Measurements from ENCODE around the gene INPP1.

The INPP1 gene

GRCh38 chr2:190407662-190408537, 64.5 kb downstream of the INPP1 start, which contains the start of gene MFSD6:
Gene MFSD6 (plus strand): TSS chr2:190408355. CDS start chr2:190436030, 27,675 bp downstream.
- Histone ChIP-seq H3K4me3 (ENCODE audit: low read length) (peak within 1 kb of the TSS; percentile 91), H3K36me3 (replicated peaks; ENCODE audit: insufficient read depth, low read length) (no peaks in the 10 kb centered on the region), H3F3A (ENCODE audit: insufficient read depth, low read length) (no peaks in the 10 kb centered on the region), H3K9me3 (replicated peaks; ENCODE audit: insufficient read depth, low read length) (no peaks in the 10 kb centered on the region), H3K9ac (ENCODE audit: low read length) (peak within 1 kb of the TSS; percentile 79), H3K27me3 (replicated peaks; ENCODE audit: insufficient read depth, low read length) (no peaks in the 10 kb centered on the region), H2AFZ (ENCODE audit: low read length) (peak within 1 kb of the TSS; percentile 87), H3K4me2 (ENCODE audit: low read depth, low read length) (peak within 1 kb of the TSS; percentile 93), H3K27ac (ENCODE audit: low read length) (peak within 1 kb of the TSS; percentile 57; the same call in 1 of the 2 replicates), H4K20me1 (ENCODE audit: insufficient read depth, low read length) (no peaks in the 10 kb centered on the region), H3K4me1 (ENCODE audit: low read length) (peaks cover 11% of the 10 kb centered on the region; the same call in 1 of the 2 replicates), H3K9me2 (replicated peaks; ENCODE audit: insufficient read depth, low read length) (no peaks in the 10 kb centered on the region), H3K79me2 (ENCODE audit: low read length) (peaks cover 28% of the 10 kb centered on the region)
- no peak for TF ChIP-seq CTCF (IDR thresholded peaks at IDR 0.05; ENCODE audit: low read length)
- TF ChIP-seq EZH2 (optimal IDR thresholded peaks at IDR 0.05; ENCODE audit: low read depth, low read length) = no peak
- TF ChIP-seq EZH2phosphoT487 (IDR thresholded peaks at IDR 0.05; ENCODE audit: low read length) = no peak
- DNase-seq = peak; percentile 57

- DNase-seq = peak; percentile 67
- TF ChIP-seq EZH2 (optimal IDR thresholded peaks at IDR 0.05; ENCODE audit: low read depth, low read length) = no peak
- no peak for TF ChIP-seq CTCF (IDR thresholded peaks at IDR 0.05; ENCODE audit: low read length)
- TF ChIP-seq EZH2phosphoT487 (IDR thresholded peaks at IDR 0.05; ENCODE audit: low read length) = no peak
- peaks cover 36% of the 10 kb centered on the region for H3K79me2 ChIP-seq (ENCODE audit: low read length)
- H3K27me3 ChIP-seq (replicated peaks; ENCODE audit: insufficient read depth, low read length) = no peaks in the 10 kb centered on the region
- peak overlapping the region; percentile 93 for H3K4me2 ChIP-seq (ENCODE audit: low read depth, low read length)
- no peaks in the 10 kb centered on the region for H3K9me2 ChIP-seq (replicated peaks; ENCODE audit: insufficient read depth, low read length)
- H3K9me3 ChIP-seq (replicated peaks; ENCODE audit: insufficient read depth, low read length) = no peaks in the 10 kb centered on the region
- H3F3A ChIP-seq (ENCODE audit: insufficient read depth, low read length) = no peaks in the 10 kb centered on the region
- no peaks in the 10 kb centered on the region for H3K36me3 ChIP-seq (replicated peaks; ENCODE audit: insufficient read depth, low read length)
- peak overlapping the region; percentile 84 for H2AFZ ChIP-seq (ENCODE audit: low read length)
- H3K27ac ChIP-seq (ENCODE audit: low read length) = peak overlapping the region; percentile 57; the same call in 1 of the 2 replicates
- H3K4me1 ChIP-seq (ENCODE audit: low read length) = peaks cover 11% of the 10 kb centered on the region; the same call in 1 of the 2 replicates
- peak overlapping the region; percentile 79 for H3K9ac ChIP-seq (ENCODE audit: low read length)
- no peaks in the 10 kb centered on the region for H4K20me1 ChIP-seq (ENCODE audit: insufficient read depth, low read length)
- H3K4me3 ChIP-seq (ENCODE audit: low read length) = peak overlapping the region; percentile 91
Measured at GRCh38 chr2:190408538-190409271, 65.3 kb downstream of the INPP1 start.

- H3K36me3 ChIP-seq (replicated peaks; ENCODE audit: insufficient read depth, low read length) = no peaks in the 10 kb centered on the region
- no peaks in the 10 kb centered on the region for H3K9me3 ChIP-seq (replicated peaks; ENCODE audit: insufficient read depth, low read length)
- peak overlapping the region; percentile 93 for H3K4me2 ChIP-seq (ENCODE audit: low read depth, low read length)
- peak overlapping the region; percentile 79; the same call in 1 of the 2 replicates for H3K9ac ChIP-seq (ENCODE audit: low read length)
- TF ChIP-seq CTCF (IDR thresholded peaks at IDR 0.05; ENCODE audit: low read length) (no peak), EZH2 (optimal IDR thresholded peaks at IDR 0.05; ENCODE audit: low read depth, low read length) (no peak), EZH2phosphoT487 (IDR thresholded peaks at IDR 0.05; ENCODE audit: low read length) (no peak)
- no peak overlapping the region for H3K27ac ChIP-seq (ENCODE audit: low read length)
- no peaks in the 10 kb centered on the region for H3K9me2 ChIP-seq (replicated peaks; ENCODE audit: insufficient read depth, low read length)
- no peaks in the 10 kb centered on the region for H3K27me3 ChIP-seq (replicated peaks; ENCODE audit: insufficient read depth, low read length)
- H4K20me1 ChIP-seq (ENCODE audit: insufficient read depth, low read length) = no peaks in the 10 kb centered on the region
- no peaks in the 10 kb centered on the region for H3F3A ChIP-seq (ENCODE audit: insufficient read depth, low read length)
- no peak overlapping the region for H2AFZ ChIP-seq (ENCODE audit: low read length)
- H3K79me2 ChIP-seq (ENCODE audit: low read length) = peaks cover 37% of the 10 kb centered on the region
- peaks cover 11% of the 10 kb centered on the region; the same call in 1 of the 2 replicates for H3K4me1 ChIP-seq (ENCODE audit: low read length)
- no peak for DNase-seq
- peak overlapping the region; percentile 91; the same call in 1 of the 2 replicates for H3K4me3 ChIP-seq (ENCODE audit: low read length)
Measured at GRCh38 chr2:190409616-190410015, 66.2 kb downstream of the INPP1 start.

Data from MM.1S (cell line).